ENCODE results near the gene COX5A.

DNA sequence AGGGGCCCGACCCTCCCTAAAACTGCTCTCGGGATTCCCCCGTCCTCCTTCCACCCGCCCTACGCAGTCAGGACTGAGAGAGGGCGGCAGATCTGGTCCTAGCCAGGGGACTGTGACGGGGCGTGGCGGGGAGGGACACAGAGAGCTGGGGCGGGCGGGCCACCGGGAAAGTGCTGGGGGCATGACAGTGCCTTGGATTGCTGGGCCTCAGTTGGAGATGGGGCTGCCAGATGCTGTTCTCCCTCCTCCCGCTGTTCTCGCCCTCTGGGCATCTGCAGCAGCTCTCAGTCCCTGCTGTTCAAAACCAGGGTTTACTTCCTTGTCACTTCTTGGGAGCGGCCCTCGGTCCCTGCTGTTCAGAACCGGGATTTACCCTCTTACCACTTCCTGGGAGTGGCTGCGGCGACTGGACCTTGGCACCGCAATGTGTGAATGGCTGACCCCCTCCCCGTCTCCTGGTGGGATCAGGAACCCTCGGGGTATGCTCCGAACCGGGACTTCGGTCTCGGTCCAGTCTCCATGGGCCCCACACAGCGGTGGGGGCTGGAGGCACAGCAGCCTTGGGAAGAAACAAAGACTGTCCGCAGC is 20.5 kb upstream of the COX5A start:
- no peak for TF ChIP-seq POLR2A (IDR thresholded peaks at IDR 0.05)
- TF ChIP-seq, protein P1, sequence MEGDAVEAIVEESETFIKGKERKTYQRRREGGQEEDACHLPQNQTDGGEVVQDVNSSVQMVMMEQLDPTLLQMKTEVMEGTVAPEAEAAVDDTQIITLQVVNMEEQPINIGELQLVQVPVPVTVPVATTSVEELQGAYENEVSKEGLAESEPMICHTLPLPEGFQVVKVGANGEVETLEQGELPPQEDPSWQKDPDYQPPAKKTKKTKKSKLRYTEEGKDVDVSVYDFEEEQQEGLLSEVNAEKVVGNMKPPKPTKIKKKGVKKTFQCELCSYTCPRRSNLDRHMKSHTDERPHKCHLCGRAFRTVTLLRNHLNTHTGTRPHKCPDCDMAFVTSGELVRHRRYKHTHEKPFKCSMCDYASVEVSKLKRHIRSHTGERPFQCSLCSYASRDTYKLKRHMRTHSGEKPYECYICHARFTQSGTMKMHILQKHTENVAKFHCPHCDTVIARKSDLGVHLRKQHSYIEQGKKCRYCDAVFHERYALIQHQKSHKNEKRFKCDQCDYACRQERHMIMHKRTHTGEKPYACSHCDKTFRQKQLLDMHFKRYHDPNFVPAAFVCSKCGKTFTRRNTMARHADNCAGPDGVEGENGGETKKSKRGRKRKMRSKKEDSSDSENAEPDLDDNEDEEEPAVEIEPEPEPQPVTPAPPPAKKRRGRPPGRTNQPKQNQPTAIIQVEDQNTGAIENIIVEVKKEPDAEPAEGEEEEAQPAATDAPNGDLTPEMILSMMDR (IDR thresholded peaks at IDR 0.05) = peak in 5 of 6 experiments; percentile 7 to 47 (median 28)
